ENCODE data around the gene SLC23A2.

Gene SLC23A2

DNA sequence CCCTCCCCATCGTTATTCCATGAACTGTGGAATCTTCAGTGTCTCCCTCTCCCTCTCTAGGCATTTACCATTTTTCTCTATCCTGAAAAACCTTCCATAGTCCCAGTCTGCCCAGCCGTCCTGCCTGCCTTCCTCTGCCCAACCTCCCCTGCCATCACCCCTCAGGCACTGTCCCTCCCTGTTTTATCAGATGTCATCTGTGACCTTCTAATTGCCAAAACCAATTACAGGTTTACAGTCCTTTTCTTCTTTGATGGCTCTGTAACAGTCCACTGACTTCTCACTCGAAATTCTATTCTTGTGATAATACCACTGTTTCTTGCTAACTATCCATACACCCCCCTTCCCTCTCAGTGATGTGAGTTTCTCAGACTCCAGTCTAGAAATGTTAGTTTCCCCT, 2.3 kb upstream of the SLC23A2 start:
- DNase-seq (ENCODE audit: low read depth): no peak
- no peak overlapping the region for H3K4me3 ChIP-seq (ENCODE audit: low read depth, low read length)
- TF ChIP-seq, protein P1, sequence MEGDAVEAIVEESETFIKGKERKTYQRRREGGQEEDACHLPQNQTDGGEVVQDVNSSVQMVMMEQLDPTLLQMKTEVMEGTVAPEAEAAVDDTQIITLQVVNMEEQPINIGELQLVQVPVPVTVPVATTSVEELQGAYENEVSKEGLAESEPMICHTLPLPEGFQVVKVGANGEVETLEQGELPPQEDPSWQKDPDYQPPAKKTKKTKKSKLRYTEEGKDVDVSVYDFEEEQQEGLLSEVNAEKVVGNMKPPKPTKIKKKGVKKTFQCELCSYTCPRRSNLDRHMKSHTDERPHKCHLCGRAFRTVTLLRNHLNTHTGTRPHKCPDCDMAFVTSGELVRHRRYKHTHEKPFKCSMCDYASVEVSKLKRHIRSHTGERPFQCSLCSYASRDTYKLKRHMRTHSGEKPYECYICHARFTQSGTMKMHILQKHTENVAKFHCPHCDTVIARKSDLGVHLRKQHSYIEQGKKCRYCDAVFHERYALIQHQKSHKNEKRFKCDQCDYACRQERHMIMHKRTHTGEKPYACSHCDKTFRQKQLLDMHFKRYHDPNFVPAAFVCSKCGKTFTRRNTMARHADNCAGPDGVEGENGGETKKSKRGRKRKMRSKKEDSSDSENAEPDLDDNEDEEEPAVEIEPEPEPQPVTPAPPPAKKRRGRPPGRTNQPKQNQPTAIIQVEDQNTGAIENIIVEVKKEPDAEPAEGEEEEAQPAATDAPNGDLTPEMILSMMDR (IDR thresholded peaks at IDR 0.05; ENCODE audit: insufficient read depth, low read depth, low read length, missing control alignments): no peak

DNA sequence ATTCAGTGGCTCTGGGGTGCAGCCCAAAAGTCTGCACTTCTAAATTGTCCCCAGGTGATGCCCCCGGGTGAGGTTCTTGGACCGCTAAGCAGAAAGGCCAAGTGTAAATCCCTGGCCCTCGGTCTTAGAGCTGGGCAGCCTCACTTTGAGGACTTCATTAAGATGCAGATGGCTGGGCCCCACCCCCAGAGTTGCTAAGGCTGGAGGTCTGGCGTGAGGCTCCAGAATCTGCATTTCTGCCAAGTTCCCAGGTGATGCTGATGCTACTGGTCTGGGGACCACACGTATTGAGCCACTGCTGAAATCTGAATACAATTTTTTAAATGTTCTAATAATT, 735 bp upstream of the SLC23A2 start:
- H3K4me3 ChIP-seq (ENCODE audit: low read depth, low read length): no peak overlapping the region
- no peak for DNase-seq (ENCODE audit: low read depth)
- TF ChIP-seq, protein P1 (IDR thresholded peaks at IDR 0.05; ENCODE audit: insufficient read depth, low read depth, low read length, missing control alignments): no peak

DNA sequence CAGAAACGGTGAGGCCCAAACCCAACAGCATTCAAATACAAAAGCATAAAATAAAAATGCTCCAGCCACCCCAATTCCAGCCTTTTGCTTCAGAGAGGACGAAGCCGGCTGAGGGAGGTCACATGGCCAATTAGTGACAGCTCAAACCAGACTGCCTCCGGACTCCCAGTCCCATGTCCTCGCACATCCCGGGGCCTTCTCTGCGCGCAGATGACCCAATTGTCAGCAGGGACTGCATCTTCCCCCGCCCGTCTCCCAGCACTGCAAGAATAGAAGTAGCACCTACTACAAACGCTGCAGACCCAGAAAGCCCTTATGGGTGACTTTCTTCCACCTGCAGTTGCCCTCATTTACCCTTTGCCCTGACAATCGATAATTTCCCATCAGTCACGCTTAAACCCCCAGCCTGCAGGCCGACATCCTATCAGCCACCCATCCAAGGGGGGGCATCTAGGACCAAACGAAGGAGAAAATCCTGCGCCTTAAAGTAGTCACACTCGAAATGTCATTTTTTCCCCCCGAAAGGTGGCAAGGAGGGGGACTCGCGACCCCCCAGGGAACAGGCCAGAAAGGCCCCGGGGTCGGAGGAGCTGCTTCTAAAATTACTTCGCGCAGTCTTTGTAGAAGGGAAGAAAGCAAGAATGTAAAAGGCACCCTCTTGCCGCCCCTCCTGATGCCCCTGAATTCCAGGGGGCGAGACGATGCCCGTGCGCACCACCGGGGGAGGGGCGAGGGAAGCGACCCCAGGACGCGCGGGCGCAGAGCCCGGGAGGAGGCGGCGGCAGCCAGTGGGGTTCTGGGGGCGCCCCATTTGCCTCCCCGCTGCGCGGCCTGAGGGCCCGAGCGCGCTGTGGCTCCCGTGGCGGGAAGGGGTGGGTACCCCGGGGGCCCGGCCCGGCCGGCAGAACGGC, 792 bp downstream of the SLC23A2 start:
- TF ChIP-seq, protein P1 (IDR thresholded peaks at IDR 0.05; ENCODE audit: insufficient read depth, low read depth, low read length, missing control alignments): no peak
- no peak for DNase-seq (ENCODE audit: low read depth)
- H3K4me3 ChIP-seq (ENCODE audit: low read depth, low read length): peak overlapping the region; percentile 83

DNA sequence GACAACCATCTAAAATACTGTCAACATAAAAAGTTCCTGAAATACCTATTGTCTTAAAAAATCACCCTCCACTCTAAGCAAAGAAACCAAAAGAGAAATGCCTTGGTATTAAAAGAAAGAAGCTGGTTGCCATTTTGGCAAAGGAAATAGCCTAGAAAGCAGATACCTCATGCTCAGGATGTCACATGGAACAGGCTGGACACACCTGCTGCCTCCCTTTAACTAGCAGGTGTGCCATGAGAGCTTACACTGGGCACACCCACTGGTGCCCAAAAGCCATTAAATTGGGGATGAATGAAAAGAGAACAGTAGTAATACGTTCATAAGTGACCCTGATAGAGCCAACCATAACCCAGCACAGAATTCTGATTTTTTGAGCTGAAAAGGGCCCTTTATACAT, 1.5 kb downstream of the SLC23A2 start:
- DNase-seq (ENCODE audit: low read depth): no peak
- TF ChIP-seq, protein P1 (IDR thresholded peaks at IDR 0.05; ENCODE audit: insufficient read depth, low read depth, low read length, missing control alignments): no peak
- peak overlapping the region; percentile 83 for H3K4me3 ChIP-seq (ENCODE audit: low read depth, low read length)

DNA sequence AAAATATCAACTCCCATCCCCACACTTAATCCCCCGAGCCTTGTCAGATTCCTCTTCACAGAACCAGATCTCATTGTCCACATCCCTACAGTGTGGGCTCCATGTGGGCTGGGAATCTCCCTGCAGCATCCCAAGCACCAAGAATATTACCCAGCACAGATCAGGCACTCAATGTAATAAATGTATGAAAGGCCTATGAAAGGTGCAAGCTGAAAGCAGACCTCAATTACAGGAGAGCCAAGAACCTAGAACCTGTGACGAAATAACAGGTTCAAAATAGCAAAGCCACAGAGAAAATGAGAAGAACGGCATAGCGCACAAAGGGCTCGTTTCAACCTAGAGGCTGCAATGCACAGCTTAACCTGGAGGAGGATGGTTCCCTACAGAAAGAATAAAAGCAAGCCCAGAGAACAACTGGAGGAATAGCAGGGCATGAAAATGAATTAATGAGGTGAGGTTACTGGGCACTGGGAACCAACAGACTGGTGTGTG, 3.1 kb downstream of the SLC23A2 start:
- H3K4me3 ChIP-seq (ENCODE audit: low read depth, low read length): peak overlapping the region; percentile 39
- peak; percentile 76 for DNase-seq (ENCODE audit: low read depth)
- TF ChIP-seq, protein P1 (IDR thresholded peaks at IDR 0.05; ENCODE audit: insufficient read depth, low read depth, low read length, missing control alignments): peak; percentile 42

DNA sequence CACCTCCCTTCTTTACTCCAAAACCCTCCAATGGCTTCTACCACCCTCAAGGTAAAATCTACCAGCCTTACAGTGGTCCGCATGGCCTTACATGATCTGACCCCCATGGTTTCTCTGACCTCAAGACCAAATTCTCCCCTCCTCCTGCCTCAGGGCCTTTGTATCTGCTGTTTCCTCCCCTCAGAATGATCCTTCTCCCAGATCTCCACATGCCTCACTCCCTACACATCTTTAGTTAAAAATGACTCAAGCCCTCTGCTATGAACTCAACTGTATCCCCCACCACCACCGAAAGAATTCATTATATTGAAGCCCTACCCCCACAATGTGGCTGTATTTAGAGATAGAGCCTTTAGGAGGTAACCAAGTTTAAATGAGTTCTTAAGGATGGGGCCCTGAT, 4.1 kb downstream of the SLC23A2 start:
- H3K4me3 ChIP-seq (ENCODE audit: low read depth, low read length): no peak overlapping the region
- no peak for DNase-seq (ENCODE audit: low read depth)
- TF ChIP-seq, protein P1 (IDR thresholded peaks at IDR 0.05; ENCODE audit: insufficient read depth, low read depth, low read length, missing control alignments): no peak

Data from GM12865 (cell line).